Upper lobe of right lung (tissue), 1 donor: Measurements from ENCODE around the gene TRPV5. TPM values are rescaled to one million over a fixed set of nuclear protein-coding genes. Genes with fewer than 3 reads are reported as not detected.

Experiments
- ATAC-seq: fragments of 200-7000 bp; cut with Tn5 transposase; one replicate; pipeline ENCODE4 v1.9.1; 2020; ENCODE audit warnings: mild to moderate bottlenecking, moderate library complexity
- DNase-seq: peaks from one replicate; pipeline ENCODE4 v3.0.0-alpha.2; 2020
- H3K27ac ChIP-seq: fragments of 200-600 bp; one replicate; pipeline ENCODE4 v1.8.0; 2022
- H3K27me3 ChIP-seq: fragments of 200-600 bp; one replicate; pipeline ENCODE4 v1.8.0; 2022; ENCODE audit warnings: mild to moderate bottlenecking
- H3K36me3 ChIP-seq: fragments of 200-600 bp; one replicate; pipeline ENCODE4 v1.8.0; 2022
- H3K4me1 ChIP-seq: fragments of 200-600 bp; one replicate; pipeline ENCODE4 v1.8.0; 2022
- H3K4me3 ChIP-seq: fragments of 200-600 bp; one replicate; pipeline ENCODE4 v1.8.0; 2022; ENCODE audit warnings: mild to moderate bottlenecking
- H3K9me3 ChIP-seq: fragments of 200-600 bp; one replicate; pipeline ENCODE4 v1.8.0; 2022
- CTCF ChIP-seq: fragments of 200-600 bp; IDR thresholded peaks from one replicate; pipeline ENCODE4 v1.8.0; 2022; ENCODE audit warnings: antibody characterized with exemption
- intact Hi-C: fragments of 100-400 bp; cut with DNase I; formaldehyde crosslinking; loops from one replicate; pipeline ENCODE4 v1.11.0; 2022
- total RNA-seq: library from RNA; stranded (reverse); fragmentation: NEBNext Ultra II Directional; extraction: Animal tissue kit (Norgen Biotek cat#: 25700); gene quantifications from one replicate; pipeline ENCODE4 v1.2.1, GENCODE V29; 2021
- donor health status: DM: no; HTN: yes; CAD: no; lungs with severe emphysema.

TRPV5 gene
- total RNA-seq, 1 donor from 2014 or later = not detected

GRCh38 chr7:142896151-142896550, 37.4 kb downstream of the TRPV5 start:
- H3K9me3 ChIP-seq = no peaks in the 10 kb centered on the region
- H3K27ac ChIP-seq = no peak overlapping the region
- DNase-seq (no peak), ATAC-seq (no peak)
- TF ChIP-seq CTCF = no peak
- no peaks in the 10 kb centered on the region for H3K4me1 ChIP-seq
- no peaks in the 10 kb centered on the region for H3K36me3 ChIP-seq
- H3K27me3 ChIP-seq = no peaks in the 10 kb centered on the region
- H3K4me3 ChIP-seq = no peak overlapping the region
- intact Hi-C loops = no loop called here

- no peak overlapping the region for H3K4me3 ChIP-seq
- no peak for DNase-seq
- intact Hi-C loops = no loop called here
- no peaks in the 10 kb centered on the region for H3K27me3 ChIP-seq
- H3K27ac ChIP-seq = no peak overlapping the region
- ATAC-seq = no peak
- no peaks in the 10 kb centered on the region for H3K36me3 ChIP-seq
- no peak for TF ChIP-seq CTCF
- H3K4me1 ChIP-seq = no peaks in the 10 kb centered on the region
- H3K9me3 ChIP-seq = no peaks in the 10 kb centered on the region
Observed at GRCh38 chr7:142894985-142895593, 38.5 kb downstream of the TRPV5 start.

- intact Hi-C loops = no loop called here
- DNase-seq (no peak), ATAC-seq (no peak)
- TF ChIP-seq CTCF = no peak
- H3K27ac ChIP-seq = no peak overlapping the region
- no peaks in the 10 kb centered on the region for H3K4me1 ChIP-seq
- H3K9me3 ChIP-seq = no peaks in the 10 kb centered on the region
- no peaks in the 10 kb centered on the region for H3K36me3 ChIP-seq
- H3K27me3 ChIP-seq = no peaks in the 10 kb centered on the region
- H3K4me3 ChIP-seq = no peak overlapping the region
Observed at GRCh38 chr7:142894112-142894984, 39.2 kb downstream of the TRPV5 start.

- no peak for TF ChIP-seq CTCF
- Histone ChIP-seq H3K27ac (no peak overlapping the region), H3K36me3 (no peaks in the 10 kb centered on the region), H3K27me3 (no peaks in the 10 kb centered on the region), H3K9me3 (no peaks in the 10 kb centered on the region), H3K4me1 (no peaks in the 10 kb centered on the region), H3K4me3 (no peak overlapping the region)
- no peak for ATAC-seq
- intact Hi-C loops = no loop called here
- no peak for DNase-seq
Observed at GRCh38 chr7:142892951-142893350, 40.6 kb downstream of the TRPV5 start.

- intact Hi-C loops = no loop called here
- TF ChIP-seq CTCF = no peak
- Histone ChIP-seq H3K4me3 (no peak overlapping the region), H3K36me3 (no peaks in the 10 kb centered on the region), H3K9me3 (no peaks in the 10 kb centered on the region), H3K4me1 (no peaks in the 10 kb centered on the region), H3K27me3 (no peaks in the 10 kb centered on the region), H3K27ac (no peak overlapping the region)
- DNase-seq (no peak), ATAC-seq (no peak)
Observed at GRCh38 chr7:142891490-142892082, 42.0 kb downstream of the TRPV5 start.
